Small intestine (tissue), 7 donors: ENCODE measurements around the gene CITED2. TPM values are rescaled to one million over a fixed set of nuclear protein-coding genes. Genes with fewer than 3 reads are reported as not detected.
"Not testable (repeated sequence)": the region's sequence is repeated elsewhere in the genome, so short reads cannot be mapped to it uniquely, and the experiment has no call there.

Experiments
- DNase-seq, 2 donors: peaks; one replicate each; pipeline versions ENCODE4 v3.0.0 to v3.0.0-alpha.2; 2013
- FAIRE-seq: peaks from 2 replicates; lab custom pipeline; 2012; peaks lifted over from hg19 to GRCh38; lab: Jason Lieb, UNC
- H3K27ac ChIP-seq, 3 donors: one replicate each; pipeline ENCODE4 v1.5.1; 2013; ENCODE audit warnings: low read length in 2 of 3, mild to moderate bottlenecking in 2 of 3, control low read depth in 1 of 3, inconsistent platforms in 1 of 3, low read depth in 1 of 3, moderate library complexity in 1 of 3
- H3K27me3 ChIP-seq, 3 donors: one replicate each; pipeline ENCODE4 v1.6.1; 2013; ENCODE audit warnings: low read length in 3 of 3, inconsistent platforms in 1 of 3; ENCODE audit not compliant: control insufficient read depth in 3 of 3, insufficient read depth in 3 of 3
- H3K36me3 ChIP-seq, 3 donors: one replicate each; pipeline ENCODE4 v1.6.1; 2013; ENCODE audit warnings: low read length in 3 of 3, inconsistent platforms in 1 of 3, low read depth in 1 of 3, mild to moderate bottlenecking in 1 of 3, moderate library complexity in 1 of 3; ENCODE audit not compliant: control insufficient read depth in 3 of 3, insufficient read depth in 2 of 3
- H3K4me1 ChIP-seq, 3 donors: one replicate each; pipeline ENCODE4 v1.6.1; 2013; ENCODE audit warnings: low read length in 2 of 3, inconsistent platforms in 1 of 3, low read depth in 1 of 3, mild to moderate bottlenecking in 1 of 3, moderate library complexity in 1 of 3; ENCODE audit not compliant: control insufficient read depth in 3 of 3, insufficient read depth in 2 of 3
- H3K4me3 ChIP-seq, 3 donors: one replicate each; pipeline ENCODE4 v1.5.1; 2013; ENCODE audit warnings: low read length in 3 of 3, control low read depth in 1 of 3, inconsistent platforms in 1 of 3, low read depth in 1 of 3, mild to moderate bottlenecking in 1 of 3, moderate library complexity in 1 of 3
- H3K9me3 ChIP-seq, 2 donors: one replicate each; pipeline ENCODE4 v1.6.1; 2013; ENCODE audit warnings: low read depth in 1 of 2, low read length in 1 of 2; ENCODE audit not compliant: control insufficient read depth in 2 of 2, insufficient read depth in 1 of 2
- WGBS, 3 donors: extraction: QIAGEN DNeasy Blood & Tissue Kit; methylation state at CpG; one replicate each; pipeline ENCODE4 v1.1.7; 2013; 5-methylcytosine and 5-hydroxymethylcytosine counted together
- polyA plus RNA-seq, 4 donors: library from polyadenylated mRNA; stranded (reverse) in 3 of 4; unstranded in 1 of 4; fragments of 200-250 nt in 3 of 4; fragments of 120-200 nt in 1 of 4; gene quantifications; one replicate each; pipeline versions ENCODE4 v1.2.1 to v1.2.3, GENCODE V29; 2013
- donor health status: healthy with polysubstance abuse.
- donor health status: control.
- donor health status: control.
- donor health status: Bipolar disorder and iron deficiency.
- donor health status: healthy.

The CITED2 gene
- polyA plus RNA-seq, 4 donors: 21.1 to 105 (median 31.5) TPM

- not testable (repeated sequence) for FAIRE-seq, H3K4me3 ChIP-seq, H3K27ac ChIP-seq, DNase-seq, H3K4me1 ChIP-seq, H3K27me3 ChIP-seq, H3K36me3 ChIP-seq, H3K9me3 ChIP-seq
- WGBS, 3 donors: 88 to 96% (median 92%) methylated on average over 1 of the region's 1 CpG
Measured at GRCh38 chr6:139412103-139412502, 37.7 kb upstream of the CITED2 start.

DNA sequence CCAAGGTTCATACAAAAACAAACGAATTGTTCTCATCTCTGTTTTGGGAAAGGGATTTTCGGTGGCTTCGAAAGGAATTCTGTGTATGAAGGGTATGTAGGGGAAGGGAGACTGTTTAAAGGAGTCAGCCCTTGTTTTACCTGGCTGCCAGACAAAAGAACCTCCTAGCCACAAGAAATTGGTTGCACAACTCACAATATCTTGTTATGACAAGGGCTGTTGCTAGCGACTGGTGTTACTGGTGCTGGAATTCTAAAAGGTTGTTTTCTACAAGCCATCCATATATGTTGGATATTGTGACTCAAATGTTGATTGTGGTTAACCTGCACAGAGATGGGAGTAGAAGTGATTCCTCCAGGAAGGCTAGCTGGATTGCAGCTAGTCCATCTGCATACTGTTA lies 34.6 kb upstream of the CITED2 start:
- Histone ChIP-seq H3K27ac (no peak overlapping the region), H3K27me3 (no peaks in the 10 kb centered on the region), H3K36me3 (no peaks in the 10 kb centered on the region), H3K4me1 (no peaks in the 10 kb centered on the region), H3K9me3 (peaks cover 0 to 2% of the 10 kb centered on the region in 2 donors), H3K4me3 (no peak overlapping the region)
- no peak for DNase-seq
- no peak for FAIRE-seq
- 87 to 95% (median 91%) methylated on average over 4 of the region's 4 CpGs for WGBS, 3 donors

- no peaks in the 10 kb centered on the region for H3K4me1 ChIP-seq
- no peak for FAIRE-seq
- peaks cover 0 to 2% of the 10 kb centered on the region in 2 donors for H3K9me3 ChIP-seq
- H3K36me3 ChIP-seq: no peaks in the 10 kb centered on the region
- H3K27ac ChIP-seq: no peak overlapping the region
- DNase-seq: no peak
- WGBS, 3 donors: 76 to 87% (median 81%) methylated on average over 4 of the region's 4 CpGs
- no peaks in the 10 kb centered on the region for H3K27me3 ChIP-seq
- H3K4me3 ChIP-seq: no peak overlapping the region
Measured at GRCh38 chr6:139407718-139408222, 33.3 kb upstream of the CITED2 start.

GRCh38 chr6:139406577-139407343 lies 32.3 kb upstream of the CITED2 start:
- FAIRE-seq: no peak
- WGBS, 3 donors: 90 to 95% (median 92%) methylated on average over 4 of the region's 4 CpGs
- no peaks in the 10 kb centered on the region for H3K27me3 ChIP-seq
- H3K4me1 ChIP-seq: no peaks in the 10 kb centered on the region
- DNase-seq: no peak
- H3K27ac ChIP-seq: no peak overlapping the region
- H3K4me3 ChIP-seq: no peak overlapping the region
- peaks cover 0 to 2% of the 10 kb centered on the region in 2 donors for H3K9me3 ChIP-seq
- no peaks in the 10 kb centered on the region for H3K36me3 ChIP-seq

- Histone ChIP-seq H3K4me3 (no peak overlapping the region), H3K27me3 (no peaks in the 10 kb centered on the region), H3K9me3 (peaks cover 0 to 2% of the 10 kb centered on the region in 2 donors), H3K36me3 (no peaks in the 10 kb centered on the region), H3K4me1 (no peaks in the 10 kb centered on the region), H3K27ac (no peak overlapping the region)
- FAIRE-seq (no peak), DNase-seq (no peak)
- WGBS, 3 donors: 77 to 91% (median 86%) methylated on average over 7 of the region's 7 CpGs
Measured at GRCh38 chr6:139402876-139403386, 28.5 kb upstream of the CITED2 start.

GRCh38 chr6:139398658-139399057 lies 24.2 kb upstream of the CITED2 start:
- Histone ChIP-seq H3K4me1 (no peaks in the 10 kb centered on the region), H3K9me3 (no peaks in the 10 kb centered on the region), H3K27ac (no peak overlapping the region), H3K4me3 (no peak overlapping the region), H3K27me3 (no peaks in the 10 kb centered on the region), H3K36me3 (no peaks in the 10 kb centered on the region)
- DNase-seq (no peak), FAIRE-seq (no peak)
- WGBS, 3 donors: 19 to 53% (median 48%) methylated on average over 1 of the region's 1 CpG

DNA sequence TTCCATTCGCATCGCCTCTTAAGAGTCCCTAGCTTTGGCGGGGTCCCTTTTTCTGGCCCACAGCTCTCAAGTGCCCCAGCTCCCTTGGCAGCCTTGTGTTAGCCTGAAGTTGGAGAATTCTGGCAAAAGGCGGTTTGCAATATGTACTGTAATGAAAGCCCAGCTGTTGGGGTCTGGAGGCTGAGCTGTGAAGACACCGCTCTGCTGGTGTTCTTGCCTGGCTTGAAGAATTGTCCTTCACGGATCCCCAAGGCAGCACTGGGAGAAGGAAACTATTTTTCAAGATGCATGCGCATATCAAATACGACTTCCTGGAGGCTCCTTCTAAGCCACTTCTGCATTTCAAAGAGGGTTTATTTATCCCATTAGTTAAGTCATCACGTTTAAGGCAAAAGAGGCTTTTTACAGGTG lies 21.4 kb upstream of the CITED2 start:
- no peak for FAIRE-seq
- Histone ChIP-seq H3K9me3 (no peaks in the 10 kb centered on the region), H3K4me3 (no peak overlapping the region), H3K27ac (no peak overlapping the region), H3K36me3 (no peaks in the 10 kb centered on the region), H3K4me1 (peaks cover 0 to 9% (median 2%) of the 10 kb centered on the region in 3 donors), H3K27me3 (no peaks in the 10 kb centered on the region)
- WGBS, 3 donors: 65 to 88% (median 80%) methylated on average over 9 of the region's 9 CpGs
- no peak for DNase-seq

GRCh38 chr6:139395371-139395770 lies 20.9 kb upstream of the CITED2 start:
- WGBS, 3 donors: 68 to 95% (median 85%) methylated on average over 1 of the region's 1 CpG

More at GRCh38 chr6:139395371-139395770, 20.9 kb upstream of the CITED2 start:
- DNase-seq: no peak
- Histone ChIP-seq H3K9me3 (no peaks in the 10 kb centered on the region), H3K4me1 (peaks cover 0 to 9% (median 2%) of the 10 kb centered on the region in 3 donors), H3K36me3 (no peaks in the 10 kb centered on the region), H3K4me3 (no peak overlapping the region), H3K27me3 (no peaks in the 10 kb centered on the region), H3K27ac (no peak overlapping the region)
- no peak for FAIRE-seq
